Epithelial cell of proximal tubule (primary cell): ENCODE data around the gene TACC2. TPM values are rescaled to one million over a fixed set of nuclear protein-coding genes. Genes with fewer than 3 reads are reported as not detected.

Source experiments
- DNase-seq: peaks from one replicate; pipeline ENCODE4 v3.0.0-alpha.2; 2011; ENCODE audit warnings: low read depth
- H3K4me3 ChIP-seq: 2 replicates; pipeline ENCODE4 v1.5.1; 2011; ENCODE audit warnings: low read depth, mild to moderate bottlenecking, low read length
- CTCF ChIP-seq: conservative IDR thresholded peaks from 2 replicates; pipeline ENCODE4 v1.5.1; 2012; ENCODE audit warnings: low read depth, mild to moderate bottlenecking, low read length
- total RNA-seq: library from RNA; depleted of rRNA; stranded (reverse); fragments of >200 nt; gene quantifications from 2 replicates; pipeline ENCODE4 v1.2.3, GENCODE V29; 2015

Gene TACC2
- total RNA-seq, 1 donor from 2014 or later, result 23.9 TPM

GRCh38 chr10:121974019-121974534, 14.9 kb upstream of the TACC2 start:
- H3K4me3 ChIP-seq, result peak overlapping the region; percentile 83
- no peak for DNase-seq
- no peak for TF ChIP-seq CTCF

- TF ChIP-seq CTCF, result peak; percentile 64
- H3K4me3 ChIP-seq, result peak within 1 kb of the TSS; percentile 83
- no peak for DNase-seq
These were observed 14.2 kb upstream of the TACC2 start, which contains the start of gene NSMCE4A for GRCh38 chr10:121974535-121975294. NSMCE4A (minus strand) TSS chr10:121975217; CDS start chr10:121975165, 52 bp downstream.

DNA sequence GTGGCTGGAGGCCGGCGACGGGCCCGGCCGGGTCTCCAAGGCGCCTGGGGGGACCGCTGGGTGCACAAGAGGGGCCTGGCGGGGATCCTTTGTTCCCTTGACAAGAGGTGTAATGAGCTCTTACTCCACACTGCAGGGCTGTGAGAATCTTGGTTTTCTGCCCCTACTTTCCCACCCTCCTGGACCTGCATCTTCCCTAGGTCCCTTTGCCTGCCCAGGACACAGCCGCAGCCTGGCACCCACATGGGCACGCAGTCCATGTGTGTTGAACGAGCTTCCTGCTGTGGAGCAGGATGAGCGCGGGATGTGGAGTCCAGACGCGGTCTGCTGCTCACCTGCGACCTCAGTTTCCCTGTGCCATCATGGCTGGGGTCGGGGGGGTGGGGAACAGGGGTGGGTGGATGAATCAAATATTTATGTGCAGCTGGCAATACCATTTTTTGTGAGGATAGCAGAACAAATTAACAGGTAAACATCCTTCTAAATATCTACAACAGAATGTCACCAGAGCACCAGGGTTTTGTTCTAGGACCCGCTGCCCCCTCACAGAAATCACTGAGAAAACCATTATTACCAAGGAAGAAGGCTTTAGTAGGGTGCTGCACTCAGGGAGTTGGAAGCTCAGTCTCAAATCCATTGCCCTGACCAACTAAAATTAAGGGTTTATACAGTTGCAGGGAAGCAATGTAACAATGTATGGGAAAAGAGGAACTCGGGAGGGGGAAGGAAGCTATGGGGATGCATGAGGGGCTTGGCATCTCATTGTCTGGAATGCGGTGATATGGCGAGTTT, 13.5 kb upstream of the TACC2 start:
- no peak for DNase-seq
- peak overlapping the region; percentile 83 for H3K4me3 ChIP-seq
- no peak for TF ChIP-seq CTCF

GRCh38 chr10:121976607-121977006, 12.4 kb upstream of the TACC2 start:
- no peak for DNase-seq
- H3K4me3 ChIP-seq, result no peak overlapping the region
- TF ChIP-seq CTCF, result no peak

DNA sequence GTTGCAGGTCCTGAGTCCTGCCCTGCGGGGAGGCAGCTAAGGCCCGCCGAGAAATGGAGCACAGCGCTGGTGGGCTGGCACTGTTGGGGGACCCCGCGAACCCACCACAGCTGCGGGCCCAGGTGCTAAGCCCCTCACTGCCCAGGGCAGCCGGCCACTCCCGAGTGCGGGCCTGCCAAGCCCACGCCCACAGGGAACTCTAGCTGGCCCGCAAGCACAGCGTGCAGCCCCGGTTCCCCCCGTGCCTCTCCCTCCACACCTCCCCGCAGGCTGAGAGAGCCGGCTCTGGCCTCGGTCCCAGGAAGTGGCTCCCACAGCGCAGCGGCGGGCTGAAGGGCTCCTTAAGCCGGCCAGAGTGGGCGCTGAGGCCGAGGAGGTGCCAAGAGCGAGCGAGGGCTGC, 10.5 kb upstream of the TACC2 start:
- no peak for TF ChIP-seq CTCF
- DNase-seq, result no peak
- no peak overlapping the region for H3K4me3 ChIP-seq

DNA sequence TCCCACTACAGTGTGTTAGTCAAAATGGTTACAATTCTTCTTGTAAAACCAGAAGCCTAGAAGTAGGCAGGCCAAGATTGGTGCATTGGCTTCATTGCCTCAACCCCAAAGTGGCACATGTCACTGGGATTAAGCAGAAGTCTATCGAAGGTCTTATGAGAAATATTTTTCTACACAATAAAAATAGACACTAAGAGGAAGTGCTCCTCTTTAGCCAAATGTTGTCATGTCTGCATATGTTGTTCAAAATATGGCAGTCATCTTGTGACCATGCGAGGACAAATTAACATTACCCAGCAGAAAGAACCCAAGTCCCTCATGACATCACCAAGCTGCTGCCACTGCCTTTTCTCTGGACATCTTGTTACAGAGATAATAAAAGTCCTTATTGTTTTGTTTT, 7.6 kb upstream of the TACC2 start:
- TF ChIP-seq CTCF, result no peak
- H3K4me3 ChIP-seq, result no peak overlapping the region
- no peak for DNase-seq
